GM18526 (cell line): ENCODE results near the gene KLHL20.

Source experiments
- POLR2A ChIP-seq: IDR thresholded peaks from 3 replicates; pipeline ENCODE4 v1.6.1; 2011; ENCODE audit not compliant: insufficient read length; ENCODE audit errors: extremely low read depth

KLHL20 gene

GRCh38 chr1:173714759-173715537 lies at the start of gene KLHL20:
Gene KLHL20 (plus strand): TSS chr1:173714981. CDS start chr1:173716044, 1,063 bp downstream.
- peak; percentile 88 for TF ChIP-seq POLR2A

- no peak for TF ChIP-seq POLR2A
Observed at GRCh38 chr1:173666646-173667045, 48.1 kb upstream of the KLHL20 start.

GRCh38 chr1:173669491-173669941 lies 45.3 kb upstream of the KLHL20 start, which contains the start of gene ANKRD45:
Gene ANKRD45 (minus strand): TSS chr1:173669851. CDS start chr1:173659418, 10,433 bp downstream.
- TF ChIP-seq POLR2A: no peak

GRCh38 chr1:173682184-173682583 lies 32.6 kb upstream of the KLHL20 start:
- TF ChIP-seq POLR2A: no peak

- no peak for TF ChIP-seq POLR2A
Observed at GRCh38 chr1:173688300-173688699, 26.5 kb upstream of the KLHL20 start.

- no peak for TF ChIP-seq POLR2A
Observed at GRCh38 chr1:173693238-173693637, 21.5 kb upstream of the KLHL20 start.

GRCh38 chr1:173702736-173703135 lies 12.0 kb upstream of the KLHL20 start:
- no peak for TF ChIP-seq POLR2A

GRCh38 chr1:173705117-173705516 lies 9.7 kb upstream of the KLHL20 start:
- no peak for TF ChIP-seq POLR2A

GRCh38 chr1:173708787-173709186 lies 6.0 kb upstream of the KLHL20 start:
- no peak for TF ChIP-seq POLR2A

GRCh38 chr1:173714441-173714758 lies 381 bp upstream of the KLHL20 start:
- TF ChIP-seq POLR2A: no peak

GRCh38 chr1:173715538-173715844 lies 710 bp downstream of the KLHL20 start:
- no peak for TF ChIP-seq POLR2A

- no peak for TF ChIP-seq POLR2A
Observed at GRCh38 chr1:173717238-173717637, 2.5 kb downstream of the KLHL20 start.

- no peak for TF ChIP-seq POLR2A
Observed at GRCh38 chr1:173733912-173734311, 19.1 kb downstream of the KLHL20 start.

GRCh38 chr1:173742203-173742886 lies 27.6 kb downstream of the KLHL20 start:
- no peak for TF ChIP-seq POLR2A

- no peak for TF ChIP-seq POLR2A
Observed at GRCh38 chr1:173744651-173745050, 29.9 kb downstream of the KLHL20 start.

- TF ChIP-seq POLR2A: no peak
Observed at GRCh38 chr1:173749137-173749536, 34.4 kb downstream of the KLHL20 start.

- no peak for TF ChIP-seq POLR2A
Observed at GRCh38 chr1:173753830-173754229, 39.0 kb downstream of the KLHL20 start.

GRCh38 chr1:173757666-173758065 lies 42.9 kb downstream of the KLHL20 start:
- TF ChIP-seq POLR2A: no peak
